ENCODE data around the gene TRAF5. TPM values are rescaled to one million over a fixed set of nuclear protein-coding genes. Genes with fewer than 3 reads are reported as not detected.

Gene TRAF5
- total and polyA plus RNA-seq, 4 donors = 4.3 to 25.9 (median 6.5) TPM

GRCh38 chr1:211344152-211344618, 17.6 kb downstream of the TRAF5 start:
- WGBS, 2 donors = 45 to 67% methylated on average over 6 of the region's 6 CpGs
- no peak for TF ChIP-seq CTCF (IDR thresholded peaks at IDR 0.05; ENCODE audit: control extremely low read depth, extremely low read depth)
- H3K4me1 ChIP-seq (ENCODE audit: control insufficient read depth in 5 of 5, insufficient read depth in 5 of 5, low read length in 5 of 5) = peaks cover 0 to 8% (median 0%) of the 10 kb centered on the region in 5 donors

GRCh38 chr1:211345719-211346118, 19.1 kb downstream of the TRAF5 start:
- Histone ChIP-seq H3K9me3 (ENCODE audit: control insufficient read depth in 4 of 4, insufficient read depth in 3 of 4, low read length in 3 of 4) (no peaks in the 10 kb centered on the region), H3K9ac (ENCODE audit: insufficient read depth in 1 of 2, low read length in 2 of 2) (no peak overlapping the region), H3K27me3 (ENCODE audit: control insufficient read depth in 3 of 3, insufficient read depth in 3 of 3, low read length in 2 of 3) (no peaks in the 10 kb centered on the region), H3K27ac (ENCODE audit: low read depth in 1 of 2, low read length in 1 of 2) (no peak overlapping the region), H3K4me1 (ENCODE audit: control insufficient read depth in 5 of 5, insufficient read depth in 5 of 5, low read length in 5 of 5) (peaks cover 0 to 5% (median 0%) of the 10 kb centered on the region in 5 donors), H3K36me3 (ENCODE audit: control insufficient read depth in 4 of 4, insufficient read depth in 4 of 4, low read length in 4 of 4) (no peaks in the 10 kb centered on the region), H3K4me3 (no peak overlapping the region)
- DNase-seq = peak in 1 of 3 donors; percentile 13
- TF ChIP-seq CTCF (IDR thresholded peaks at IDR 0.05; ENCODE audit: control extremely low read depth, extremely low read depth) = no peak
- WGBS, 2 donors = 89 to 90% methylated on average over 2 of the region's 2 CpGs
- ATAC-seq (ENCODE audit: insufficient read depth, low FRiP score) = no peak

More at GRCh38 chr1:211344152-211344618, 17.6 kb downstream of the TRAF5 start:
- H3K4me3 ChIP-seq = no peak overlapping the region
- ATAC-seq (ENCODE audit: insufficient read depth, low FRiP score) (no peak), DNase-seq (no peak)
- H3K9ac ChIP-seq (ENCODE audit: insufficient read depth in 1 of 2, low read length in 2 of 2) = no peak overlapping the region
- H3K27ac ChIP-seq (ENCODE audit: low read depth in 1 of 2, low read length in 1 of 2) = no peak overlapping the region
- H3K27me3 ChIP-seq (ENCODE audit: control insufficient read depth in 3 of 3, insufficient read depth in 3 of 3, low read length in 2 of 3) = no peaks in the 10 kb centered on the region
- no peaks in the 10 kb centered on the region for H3K36me3 ChIP-seq (ENCODE audit: control insufficient read depth in 4 of 4, insufficient read depth in 4 of 4, low read length in 4 of 4)
- H3K9me3 ChIP-seq (ENCODE audit: control insufficient read depth in 4 of 4, insufficient read depth in 3 of 4, low read length in 3 of 4) = no peaks in the 10 kb centered on the region

- WGBS, 2 donors = 72 to 87% methylated on average over 4 of the region's 4 CpGs
These were observed 20.6 kb downstream of the TRAF5 start for GRCh38 chr1:211347077-211347844.

More at GRCh38 chr1:211347077-211347844, 20.6 kb downstream of the TRAF5 start:
- ATAC-seq (ENCODE audit: insufficient read depth, low FRiP score) = no peak
- Histone ChIP-seq H3K27ac (ENCODE audit: low read depth in 1 of 2, low read length in 1 of 2) (no peak overlapping the region), H3K36me3 (ENCODE audit: control insufficient read depth in 4 of 4, insufficient read depth in 4 of 4, low read length in 4 of 4) (no peaks in the 10 kb centered on the region), H3K9ac (ENCODE audit: insufficient read depth in 1 of 2, low read length in 2 of 2) (no peak overlapping the region), H3K4me3 (no peak overlapping the region), H3K27me3 (ENCODE audit: control insufficient read depth in 3 of 3, insufficient read depth in 3 of 3, low read length in 2 of 3) (no peaks in the 10 kb centered on the region), H3K9me3 (ENCODE audit: control insufficient read depth in 4 of 4, insufficient read depth in 3 of 4, low read length in 3 of 4) (no peaks in the 10 kb centered on the region), H3K4me1 (ENCODE audit: control insufficient read depth in 5 of 5, insufficient read depth in 5 of 5, low read length in 5 of 5) (peaks cover 0 to 6% (median 0%) of the 10 kb centered on the region in 5 donors)
- TF ChIP-seq CTCF (IDR thresholded peaks at IDR 0.05; ENCODE audit: control extremely low read depth, extremely low read depth) = no peak
- no peak for DNase-seq
